Measurements from ENCODE around the gene MAPK8.

The MAPK8 gene

DNA sequence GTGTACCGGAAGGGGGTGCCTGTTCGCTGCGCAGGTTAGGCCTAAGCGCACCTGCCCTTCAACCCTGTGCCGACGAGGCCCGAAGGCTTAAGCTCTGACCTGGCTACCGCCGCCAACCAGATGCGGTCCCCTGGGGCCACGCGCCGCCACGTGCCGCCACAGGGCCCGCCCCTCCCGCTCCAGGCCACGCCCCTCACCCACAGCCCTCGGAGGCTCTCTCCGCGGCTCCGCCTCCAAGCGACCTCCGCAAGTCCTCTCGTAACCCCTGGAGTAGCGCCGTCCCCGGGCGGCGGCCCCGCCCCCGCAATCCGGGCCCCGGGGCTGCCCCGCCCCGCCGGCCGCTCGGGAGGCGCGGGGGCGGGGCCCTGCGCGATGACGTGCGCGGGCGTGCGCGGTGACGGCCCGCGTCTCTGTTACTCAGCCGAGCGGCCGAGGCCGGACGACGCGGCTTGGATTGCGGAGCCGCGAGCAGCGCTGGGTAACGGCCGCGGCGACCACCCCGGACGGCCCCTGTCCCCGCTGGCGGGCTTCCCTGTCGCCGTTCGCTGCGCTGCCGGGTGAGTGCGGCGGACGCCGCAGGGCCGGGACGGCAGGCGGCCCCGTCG is at the start of gene MAPK8:
Gene MAPK8 (plus strand): TSS at position 413 of the 605 bp plus-strand sequence. CDS start 94,984 bp downstream, outside the sequence.
- H3K27ac ChIP-seq, result peak within 1 kb of the TSS; percentile 92
- TF ChIP-seq, protein P1, sequence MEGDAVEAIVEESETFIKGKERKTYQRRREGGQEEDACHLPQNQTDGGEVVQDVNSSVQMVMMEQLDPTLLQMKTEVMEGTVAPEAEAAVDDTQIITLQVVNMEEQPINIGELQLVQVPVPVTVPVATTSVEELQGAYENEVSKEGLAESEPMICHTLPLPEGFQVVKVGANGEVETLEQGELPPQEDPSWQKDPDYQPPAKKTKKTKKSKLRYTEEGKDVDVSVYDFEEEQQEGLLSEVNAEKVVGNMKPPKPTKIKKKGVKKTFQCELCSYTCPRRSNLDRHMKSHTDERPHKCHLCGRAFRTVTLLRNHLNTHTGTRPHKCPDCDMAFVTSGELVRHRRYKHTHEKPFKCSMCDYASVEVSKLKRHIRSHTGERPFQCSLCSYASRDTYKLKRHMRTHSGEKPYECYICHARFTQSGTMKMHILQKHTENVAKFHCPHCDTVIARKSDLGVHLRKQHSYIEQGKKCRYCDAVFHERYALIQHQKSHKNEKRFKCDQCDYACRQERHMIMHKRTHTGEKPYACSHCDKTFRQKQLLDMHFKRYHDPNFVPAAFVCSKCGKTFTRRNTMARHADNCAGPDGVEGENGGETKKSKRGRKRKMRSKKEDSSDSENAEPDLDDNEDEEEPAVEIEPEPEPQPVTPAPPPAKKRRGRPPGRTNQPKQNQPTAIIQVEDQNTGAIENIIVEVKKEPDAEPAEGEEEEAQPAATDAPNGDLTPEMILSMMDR (conservative IDR thresholded peaks at IDR 0.05), result no peak

DNA sequence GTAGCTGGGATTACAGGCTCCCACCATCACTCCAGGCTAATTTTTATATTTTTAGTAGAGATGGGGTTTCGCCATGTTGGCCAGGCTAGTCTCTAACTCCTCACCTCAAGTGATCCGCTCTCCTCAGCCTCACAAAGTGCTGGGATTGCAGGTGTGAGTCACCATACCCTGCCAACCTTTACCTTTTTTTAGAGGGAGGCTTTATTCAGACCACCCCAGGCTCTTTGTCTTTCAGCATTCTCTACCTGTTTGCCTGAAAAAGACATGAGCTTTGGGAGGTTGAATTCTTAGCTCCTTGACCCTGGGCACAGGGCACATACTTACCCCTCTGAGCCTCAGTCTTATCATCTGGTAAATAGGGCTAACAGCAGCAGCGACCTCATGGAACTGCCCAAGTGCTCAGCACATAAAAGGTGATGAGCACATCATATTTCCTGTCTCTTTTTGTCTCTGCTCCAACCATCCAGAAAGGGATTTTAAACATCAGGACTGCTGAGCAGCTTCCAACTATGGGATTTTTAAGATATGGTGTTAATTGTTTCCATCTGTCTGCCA is 49.0 kb upstream of the MAPK8 start:
- TF ChIP-seq, protein P1 (conservative IDR thresholded peaks at IDR 0.05), result no peak
- H3K27ac ChIP-seq, result no peak overlapping the region

DNA sequence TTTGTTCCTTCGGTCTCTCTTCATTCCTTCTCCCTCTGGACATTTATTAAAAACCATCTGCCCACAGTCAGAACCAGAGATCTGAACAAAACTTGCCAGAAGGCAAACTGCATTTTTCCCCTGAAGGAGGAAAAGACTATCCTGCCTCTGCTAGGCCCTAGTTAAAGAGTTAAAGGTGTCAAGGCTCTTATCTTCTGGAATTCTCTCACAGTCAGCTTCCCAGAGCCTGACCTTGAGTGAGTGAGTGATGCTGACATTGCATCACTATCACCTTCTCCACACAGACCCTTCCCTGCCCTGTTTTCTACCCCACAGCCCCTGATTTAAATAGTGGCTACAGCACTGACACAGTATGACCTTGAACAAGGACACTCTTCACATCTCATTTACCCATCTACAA is 48.4 kb upstream of the MAPK8 start:
- TF ChIP-seq, protein P1 (conservative IDR thresholded peaks at IDR 0.05), result no peak
- no peak overlapping the region for H3K27ac ChIP-seq

DNA sequence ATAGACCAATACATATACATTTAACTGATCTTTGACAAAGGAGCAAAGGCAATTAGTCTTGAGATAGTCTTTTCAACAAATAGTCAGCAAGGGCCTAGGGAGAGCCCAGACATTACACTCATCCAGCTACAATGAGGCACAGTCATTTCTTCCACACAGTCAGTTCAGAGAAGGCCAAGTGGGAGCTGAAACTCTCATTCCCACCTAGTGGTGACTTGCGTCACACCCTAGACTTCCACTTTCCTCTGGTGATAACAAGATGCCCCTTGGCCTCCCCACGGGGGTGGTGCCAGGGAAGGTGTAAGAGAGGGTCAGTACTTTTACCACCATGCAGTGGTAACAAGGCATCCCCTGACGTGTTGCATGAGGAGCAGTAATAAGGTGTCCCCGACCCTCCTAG is 39.9 kb upstream of the MAPK8 start:
- TF ChIP-seq, protein P1 (conservative IDR thresholded peaks at IDR 0.05), result no peak
- no peak overlapping the region for H3K27ac ChIP-seq

DNA sequence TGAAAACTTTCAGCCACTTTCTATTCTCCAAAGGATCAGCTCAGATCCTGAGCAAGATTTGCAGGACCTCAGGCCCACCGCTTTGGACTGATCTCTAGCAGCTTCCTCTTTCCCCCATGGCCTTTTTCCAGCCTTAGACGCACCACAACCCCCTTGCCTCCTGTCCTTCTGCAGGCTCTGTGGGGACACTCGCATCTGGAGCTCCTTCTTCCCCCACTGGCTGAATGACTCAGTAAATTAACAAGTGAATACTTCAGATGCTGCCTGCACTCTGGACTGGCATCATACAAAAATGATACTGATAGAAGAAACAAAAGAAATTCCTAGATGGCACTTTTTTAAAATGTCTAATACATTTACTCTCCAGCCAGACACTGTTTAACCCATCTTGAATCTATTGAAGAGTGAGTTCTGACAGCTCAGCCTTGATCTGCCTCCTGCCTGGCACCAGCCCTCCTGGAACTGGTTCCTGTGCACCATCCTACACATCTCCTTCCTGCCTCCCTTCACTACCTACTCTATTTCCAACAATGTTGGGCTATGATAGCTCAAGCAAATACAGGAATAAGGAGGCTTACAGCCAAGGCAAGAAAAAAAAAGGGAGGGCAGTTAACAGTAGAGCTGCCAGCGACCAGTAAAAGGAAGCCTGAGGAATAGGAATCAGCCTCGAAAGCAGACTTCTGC is 35.3 kb upstream of the MAPK8 start:
- H3K27ac ChIP-seq, result no peak overlapping the region
- TF ChIP-seq, protein P1 (conservative IDR thresholded peaks at IDR 0.05), result no peak

DNA sequence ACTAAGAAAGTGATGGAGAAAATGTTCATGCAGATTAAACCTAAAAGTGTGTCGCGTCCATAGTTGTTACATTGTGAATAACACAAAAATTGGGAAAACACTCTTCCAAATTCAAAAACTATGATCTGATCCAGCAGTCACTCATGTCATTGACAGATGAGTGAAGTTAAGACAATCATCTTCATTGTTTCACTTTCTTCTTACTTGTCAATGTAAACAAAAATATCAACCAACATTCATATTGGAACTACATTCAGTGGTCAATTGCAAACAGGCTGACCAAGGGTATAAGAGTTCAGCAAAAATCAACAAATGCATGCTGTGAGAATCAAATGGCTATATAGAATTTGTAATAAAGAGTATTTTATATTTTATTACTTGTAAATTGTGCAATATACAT is 33.8 kb upstream of the MAPK8 start:
- H3K27ac ChIP-seq, result no peak overlapping the region
- TF ChIP-seq, protein P1 (conservative IDR thresholded peaks at IDR 0.05), result no peak

DNA sequence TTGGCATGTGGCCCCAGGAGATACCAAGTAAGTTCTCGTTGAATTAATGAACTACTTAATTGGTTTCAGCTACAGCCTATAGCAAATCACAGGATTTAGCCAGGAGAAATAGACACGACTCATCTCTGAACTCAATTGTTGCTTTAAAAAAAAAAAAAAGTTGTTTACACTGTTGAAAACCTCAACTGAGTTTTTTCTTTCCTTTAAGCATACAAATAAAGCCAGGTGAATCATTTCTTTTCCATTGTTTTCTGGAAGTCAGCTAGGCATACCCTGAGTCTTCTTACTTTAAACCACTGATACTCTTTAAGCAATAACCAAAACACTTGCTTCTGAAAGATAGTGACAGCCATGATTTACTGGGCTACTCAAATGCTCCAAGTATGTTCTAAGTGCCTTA is 32.7 kb upstream of the MAPK8 start:
- no peak overlapping the region for H3K27ac ChIP-seq
- TF ChIP-seq, protein P1 (conservative IDR thresholded peaks at IDR 0.05), result no peak

All from VCaP (cell line).